ENCODE results near the gene P2RX6. TPM values are rescaled to one million over a fixed set of nuclear protein-coding genes. Genes with fewer than 3 reads are reported as not detected.

Gene P2RX6
- total RNA-seq, 1 experiment from 2014 or later = 2.7 TPM

DNA sequence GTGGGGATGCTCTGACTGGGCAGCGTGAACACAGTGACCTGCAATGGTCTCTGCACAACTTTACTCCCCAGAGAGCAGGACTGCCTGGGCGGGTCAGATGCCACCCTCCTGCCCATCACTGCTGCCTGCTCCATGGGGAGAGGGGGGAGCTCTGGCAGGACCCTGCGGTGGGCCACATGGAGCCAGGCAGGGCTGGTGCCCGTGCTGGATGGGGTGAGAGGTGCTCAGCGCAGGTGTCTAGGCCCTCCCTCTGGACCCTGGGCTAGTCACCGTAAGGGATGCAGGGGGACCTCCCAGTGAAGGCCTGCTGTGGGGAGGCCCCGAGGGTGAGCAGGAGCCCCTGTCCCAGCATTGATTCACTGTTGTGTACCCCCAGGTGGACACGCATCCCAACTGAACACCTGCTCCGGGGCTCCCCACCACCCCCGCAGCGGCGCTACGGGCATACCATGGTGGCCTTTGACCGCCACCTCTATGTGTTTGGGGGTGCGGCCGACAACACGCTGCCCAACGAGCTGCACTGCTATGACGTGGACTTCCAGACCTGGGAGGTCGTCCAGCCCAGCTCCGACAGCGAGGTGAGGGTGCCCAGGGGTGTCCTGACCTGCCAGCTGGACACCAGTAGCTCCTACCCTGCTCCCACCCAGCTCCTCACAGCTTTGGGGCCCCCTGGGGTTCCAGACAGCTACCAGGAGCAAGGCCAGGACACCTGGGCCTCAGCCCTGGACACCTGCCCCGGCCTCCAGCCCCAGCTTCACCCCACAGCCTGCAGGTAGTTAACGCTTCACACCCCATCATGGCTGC lies 23.5 kb upstream of the P2RX6 start:
- no peak for DNase-seq (ENCODE audit: low read depth, low spot score)
- in situ Hi-C loops (cut with HindIII; ENCODE audit: low pct_unique_long_range_greater_than_20kb, low sequenced_read_pairs) = no loop called here

DNA sequence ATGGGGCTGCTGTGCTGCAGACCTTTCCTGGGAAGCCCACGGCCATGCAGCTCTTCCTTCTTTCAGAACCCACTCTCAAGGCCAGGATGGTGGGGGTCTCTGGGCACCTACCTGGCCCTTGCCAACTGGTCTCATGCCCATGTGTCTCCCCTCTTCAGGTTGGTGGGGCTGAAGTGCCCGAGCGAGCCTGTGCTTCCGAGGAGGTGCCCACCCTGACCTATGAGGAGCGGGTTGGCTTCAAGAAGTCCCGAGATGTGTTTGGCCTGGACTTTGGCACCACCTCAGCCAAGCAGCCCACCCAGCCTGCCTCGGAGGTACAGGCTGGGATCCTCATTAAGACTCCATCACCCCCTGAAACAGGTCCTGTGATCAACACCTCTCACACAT lies 22.9 kb upstream of the P2RX6 start:
- in situ Hi-C loops (cut with HindIII; ENCODE audit: low pct_unique_long_range_greater_than_20kb, low sequenced_read_pairs) = no loop called here

DNA sequence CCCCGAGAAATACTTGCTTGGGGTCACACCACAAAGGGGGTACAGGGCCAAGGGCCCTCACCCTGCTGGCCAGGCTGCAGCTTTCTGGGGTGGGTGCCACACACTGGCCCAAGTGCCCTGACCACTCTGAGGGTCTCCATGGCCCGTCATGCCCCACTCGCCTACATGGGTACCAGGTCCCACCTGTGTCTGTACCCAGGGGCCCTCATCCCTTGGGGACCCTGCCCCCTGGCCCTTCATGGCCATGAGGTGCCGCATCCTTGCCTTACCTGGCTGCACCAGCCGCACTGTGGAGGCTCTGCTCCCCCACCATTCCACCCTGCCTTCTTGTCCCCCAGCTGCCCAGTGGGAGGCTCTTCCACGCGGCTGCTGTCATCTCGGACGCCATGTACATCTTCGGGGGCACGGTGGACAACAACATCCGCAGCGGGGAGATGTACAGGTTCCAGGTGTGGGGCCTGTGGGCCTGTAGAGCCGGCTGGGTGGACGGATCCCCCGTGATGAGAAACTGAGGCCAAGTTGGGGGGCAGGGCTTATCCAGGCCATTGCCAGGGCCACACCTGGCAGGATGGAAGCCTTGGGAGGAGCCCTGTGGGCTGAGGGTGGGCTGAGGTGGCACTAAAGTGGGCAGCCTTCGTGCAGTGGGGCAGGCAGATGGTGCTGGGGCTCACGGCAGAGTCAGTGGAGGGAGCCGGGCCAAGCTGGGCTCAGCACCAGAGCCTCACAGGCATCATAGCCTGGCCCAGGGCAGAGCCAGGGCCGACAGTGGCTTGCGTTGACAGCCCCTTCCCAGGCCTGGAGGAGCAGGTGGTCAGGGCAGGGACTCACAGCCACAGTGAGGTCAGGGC lies 22.3 kb upstream of the P2RX6 start:
- in situ Hi-C loops (cut with HindIII; ENCODE audit: low pct_unique_long_range_greater_than_20kb, low sequenced_read_pairs) = no loop called here
- no peak for DNase-seq (ENCODE audit: low read depth, low spot score)

More for the DNA sequence above, 22.9 kb upstream of the P2RX6 start:
- DNase-seq (ENCODE audit: low read depth, low spot score) = no peak

DNA sequence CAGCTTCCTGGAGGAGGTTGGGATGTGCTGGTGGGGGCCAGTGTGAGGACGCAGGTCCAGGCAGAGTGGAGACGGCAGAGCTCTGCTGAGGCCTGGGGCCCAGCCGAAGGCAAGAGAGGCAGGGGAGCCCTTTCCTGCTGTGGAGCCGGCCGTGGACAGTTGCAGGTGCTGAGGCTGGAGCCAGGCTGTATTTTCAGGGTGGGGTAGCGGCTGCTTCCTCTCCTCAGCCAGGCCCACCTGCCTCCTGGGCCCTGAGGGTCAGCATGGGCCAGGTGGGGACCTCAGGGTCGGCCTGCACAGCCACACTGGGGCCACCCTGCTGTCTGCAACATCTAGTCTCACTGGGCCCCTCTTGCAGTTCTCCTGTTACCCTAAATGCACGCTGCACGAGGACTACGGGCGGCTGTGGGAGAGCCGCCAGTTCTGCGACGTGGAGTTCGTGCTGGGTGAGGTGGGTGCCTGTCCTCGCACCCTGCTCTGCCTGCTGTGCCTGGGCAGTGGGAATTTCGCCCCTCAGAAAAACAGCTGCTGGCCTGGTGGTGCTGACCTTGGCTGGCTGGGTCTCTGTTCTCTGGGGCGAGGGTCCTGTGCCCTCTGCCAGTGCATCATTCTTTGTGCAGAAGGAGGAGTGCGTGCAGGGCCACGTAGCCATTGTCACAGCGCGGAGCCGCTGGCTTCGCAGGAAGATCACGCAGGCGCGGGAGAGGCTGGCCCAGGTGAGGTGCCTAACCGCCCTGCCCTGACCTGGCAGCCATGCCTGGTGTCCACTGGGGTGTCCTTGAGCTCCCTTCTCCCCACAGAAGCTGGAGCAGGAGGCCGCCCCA lies 21.4 kb upstream of the P2RX6 start:
- in situ Hi-C loops (cut with HindIII; ENCODE audit: low pct_unique_long_range_greater_than_20kb, low sequenced_read_pairs) = no loop called here
- DNase-seq (ENCODE audit: low read depth, low spot score) = no peak

DNA sequence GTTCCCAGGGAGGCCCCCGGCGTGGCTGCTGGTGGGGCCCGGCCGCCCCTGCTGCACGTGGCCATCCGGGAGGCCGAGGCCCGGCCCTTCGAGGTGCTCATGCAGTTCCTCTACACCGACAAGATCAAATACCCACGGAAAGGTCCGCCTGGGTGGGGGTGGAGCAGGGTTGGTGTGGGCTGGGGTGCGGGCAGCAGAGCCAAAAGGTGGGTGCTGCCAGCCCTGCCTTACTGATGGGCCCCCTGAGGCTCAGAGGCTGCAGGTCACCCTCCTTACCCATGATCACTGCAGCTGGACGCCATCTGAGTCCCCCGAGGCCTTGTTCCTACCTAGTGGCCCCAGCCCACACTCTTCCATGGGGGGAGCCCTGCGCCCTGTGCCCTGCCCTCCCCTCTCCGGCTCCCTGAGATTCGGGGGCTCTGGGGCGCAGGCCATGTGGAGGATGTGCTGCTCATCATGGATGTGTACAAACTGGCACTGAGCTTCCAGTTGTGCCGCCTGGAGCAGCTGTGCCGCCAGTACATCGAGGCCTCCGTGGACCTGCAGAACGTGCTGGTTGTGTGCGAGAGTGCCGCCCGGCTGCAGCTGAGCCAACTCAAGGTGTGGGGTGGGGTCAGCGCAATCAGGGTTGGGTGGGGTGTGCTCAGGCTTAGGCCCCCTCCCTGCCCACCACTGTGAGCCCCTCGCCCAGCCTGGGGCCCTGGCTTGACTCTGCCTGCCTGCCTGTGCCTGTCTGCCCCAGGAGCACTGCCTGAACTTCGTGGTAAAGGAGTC lies 20.6 kb upstream of the P2RX6 start:
- in situ Hi-C loops (cut with HindIII; ENCODE audit: low pct_unique_long_range_greater_than_20kb, low sequenced_read_pairs) = no loop called here
- DNase-seq (ENCODE audit: low read depth, low spot score) = no peak

DNA sequence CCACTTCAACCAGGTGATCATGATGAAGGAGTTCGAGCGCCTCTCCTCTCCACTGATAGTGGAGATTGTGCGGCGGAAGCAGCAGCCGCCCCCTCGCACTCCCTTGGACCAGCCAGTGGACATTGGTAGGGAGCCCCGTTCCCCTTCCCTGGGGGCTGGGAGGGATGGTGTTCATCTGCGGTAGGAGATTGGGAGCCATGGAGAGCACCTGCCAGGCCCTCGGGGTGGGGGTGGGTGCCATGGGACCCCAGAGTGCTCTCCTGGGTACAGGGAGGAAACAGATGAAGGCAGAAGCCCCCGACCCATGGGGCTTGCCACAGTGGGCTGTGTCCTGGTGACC lies 20.1 kb upstream of the P2RX6 start:
- in situ Hi-C loops (cut with HindIII; ENCODE audit: low pct_unique_long_range_greater_than_20kb, low sequenced_read_pairs) = no loop called here
- DNase-seq (ENCODE audit: low read depth, low spot score) = no peak

DNA sequence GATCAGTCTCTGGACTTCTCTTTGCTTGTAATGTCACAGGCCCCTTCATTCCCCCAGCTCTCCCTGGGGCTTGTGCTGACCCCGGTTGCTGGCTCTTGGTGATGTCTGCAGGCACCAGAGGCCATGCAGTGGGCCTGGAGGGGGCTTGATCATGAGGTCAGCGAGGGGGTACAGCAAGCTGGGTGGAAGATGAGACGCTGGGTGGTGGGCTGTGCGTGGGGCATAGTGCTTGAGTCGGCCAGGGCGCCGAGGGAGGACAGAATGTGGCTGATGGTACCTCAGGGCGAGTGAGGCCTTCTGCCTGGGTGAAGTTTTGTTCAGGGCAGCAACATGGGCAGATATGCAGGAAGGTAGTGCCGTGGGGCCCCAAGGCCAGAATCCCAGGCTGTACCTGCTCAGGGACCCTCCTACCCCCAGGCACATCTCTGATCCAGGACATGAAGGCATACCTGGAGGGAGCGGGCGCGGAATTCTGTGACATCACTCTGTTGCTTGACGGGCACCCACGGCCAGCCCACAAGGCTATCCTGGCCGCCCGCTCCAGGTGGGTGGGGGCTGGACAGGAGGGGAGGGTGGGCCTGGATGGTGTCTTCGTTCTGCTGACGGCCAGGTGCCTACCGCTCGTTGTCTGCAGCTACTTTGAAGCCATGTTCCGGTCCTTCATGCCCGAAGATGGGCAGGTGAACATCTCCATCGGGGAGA lies 19.5 kb upstream of the P2RX6 start:
- in situ Hi-C loops (cut with HindIII; ENCODE audit: low pct_unique_long_range_greater_than_20kb, low sequenced_read_pairs) = no loop called here
- DNase-seq (ENCODE audit: low read depth, low spot score) = no peak

DNA sequence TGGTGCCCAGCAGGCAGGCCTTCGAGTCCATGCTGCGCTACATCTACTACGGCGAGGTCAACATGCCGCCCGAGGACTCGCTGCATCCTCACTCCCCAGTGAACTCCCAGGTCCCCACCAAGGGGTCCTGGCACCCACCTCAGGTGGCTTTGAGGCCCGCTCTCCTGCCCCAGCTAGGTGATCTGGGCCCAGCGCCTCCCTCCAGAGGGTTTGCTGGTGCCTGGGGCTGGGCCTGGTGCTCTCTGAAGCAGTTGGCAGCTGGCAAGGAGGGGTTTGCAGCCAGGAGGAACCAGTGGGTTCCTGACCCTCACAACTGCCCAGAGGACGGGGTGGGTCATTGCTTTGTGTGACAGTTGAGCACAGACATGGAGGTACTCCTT lies 18.9 kb upstream of the P2RX6 start:
- DNase-seq (ENCODE audit: low read depth, low spot score) = no peak
- in situ Hi-C loops (cut with HindIII; ENCODE audit: low pct_unique_long_range_greater_than_20kb, low sequenced_read_pairs) = no loop called here

DNA sequence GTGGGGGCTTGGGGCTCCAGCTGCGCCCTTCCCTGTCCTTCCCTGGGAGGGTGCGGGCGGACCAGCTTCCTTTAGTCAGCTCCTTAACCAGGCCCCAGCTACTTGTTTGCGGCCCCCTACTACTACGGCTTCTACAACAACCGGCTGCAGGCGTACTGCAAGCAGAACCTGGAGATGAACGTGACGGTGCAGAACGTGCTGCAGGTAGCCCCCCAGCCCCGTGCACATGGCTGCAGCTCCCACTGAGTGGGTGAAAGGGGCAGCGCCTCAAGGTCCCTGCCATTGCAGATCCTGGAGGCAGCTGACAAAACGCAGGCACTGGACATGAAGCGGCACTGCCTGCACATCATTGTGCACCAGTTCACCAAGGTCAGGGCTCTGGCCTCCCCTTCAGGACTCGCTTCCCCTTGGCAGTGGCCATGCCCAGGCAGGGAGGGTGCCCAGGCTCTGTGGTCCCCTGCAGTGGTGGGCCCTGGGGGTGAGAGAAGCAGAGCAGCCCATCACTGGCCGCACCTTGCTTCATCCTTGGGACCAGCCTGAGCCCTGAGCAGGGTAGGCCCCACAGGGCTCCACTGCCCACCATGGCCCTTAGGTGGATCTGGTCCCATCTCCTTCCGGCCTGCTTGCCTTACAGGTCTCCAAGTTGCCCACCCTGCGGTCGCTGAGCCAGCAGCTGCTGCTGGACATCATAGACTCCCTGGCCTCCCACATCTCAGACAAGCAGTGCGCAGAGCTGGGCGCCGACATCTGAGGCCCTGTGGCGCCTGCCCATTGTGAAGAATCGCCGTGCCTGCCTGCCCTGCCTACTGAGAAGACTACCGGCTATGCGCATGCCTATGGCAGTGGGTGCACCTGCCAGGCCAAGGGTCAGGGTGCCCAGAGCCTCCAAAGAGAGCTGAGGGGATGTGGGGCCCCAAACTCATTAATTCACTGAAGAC lies 18.1 kb upstream of the P2RX6 start:
- DNase-seq (ENCODE audit: low read depth, low spot score) = no peak
- in situ Hi-C loops (cut with HindIII; ENCODE audit: low pct_unique_long_range_greater_than_20kb, low sequenced_read_pairs) = no loop called here

DNA sequence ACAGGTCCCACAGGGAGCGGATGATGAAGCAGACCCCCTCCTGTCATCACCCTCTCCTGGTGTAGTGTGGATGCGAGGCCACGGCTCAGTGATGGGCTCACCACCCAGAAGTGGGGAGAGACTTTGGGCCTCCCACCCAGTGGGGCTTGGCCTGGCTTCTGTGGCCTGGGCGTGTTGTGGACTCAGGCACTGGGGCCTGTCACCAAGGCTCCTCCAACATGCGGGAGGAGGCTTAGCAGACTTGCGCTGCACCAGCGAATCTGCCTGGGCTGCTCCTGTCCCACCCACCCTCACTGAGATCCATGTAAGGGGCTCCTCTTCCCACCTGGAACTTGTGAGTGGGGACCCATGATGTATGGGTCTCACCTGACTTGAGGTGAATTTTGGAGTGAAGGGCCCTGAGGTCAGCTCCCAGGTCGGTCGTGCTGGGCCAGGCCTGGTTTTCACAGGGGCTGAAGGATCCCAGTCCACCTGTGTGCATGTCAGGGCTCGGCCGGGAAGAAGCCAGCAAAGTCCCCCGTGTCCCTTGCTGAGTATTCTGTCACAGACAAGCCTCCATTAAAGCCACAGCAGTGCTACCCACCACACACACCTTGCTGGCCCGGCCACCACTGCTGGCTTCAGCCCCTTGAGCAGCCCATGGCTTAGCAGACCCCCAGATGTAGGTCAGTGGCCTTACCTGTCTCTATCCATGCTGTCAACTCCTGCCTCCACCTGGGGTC lies 17.3 kb upstream of the P2RX6 start:
- in situ Hi-C loops (cut with HindIII; ENCODE audit: low pct_unique_long_range_greater_than_20kb, low sequenced_read_pairs) = no loop called here
- no peak for DNase-seq (ENCODE audit: low read depth, low spot score)

DNA sequence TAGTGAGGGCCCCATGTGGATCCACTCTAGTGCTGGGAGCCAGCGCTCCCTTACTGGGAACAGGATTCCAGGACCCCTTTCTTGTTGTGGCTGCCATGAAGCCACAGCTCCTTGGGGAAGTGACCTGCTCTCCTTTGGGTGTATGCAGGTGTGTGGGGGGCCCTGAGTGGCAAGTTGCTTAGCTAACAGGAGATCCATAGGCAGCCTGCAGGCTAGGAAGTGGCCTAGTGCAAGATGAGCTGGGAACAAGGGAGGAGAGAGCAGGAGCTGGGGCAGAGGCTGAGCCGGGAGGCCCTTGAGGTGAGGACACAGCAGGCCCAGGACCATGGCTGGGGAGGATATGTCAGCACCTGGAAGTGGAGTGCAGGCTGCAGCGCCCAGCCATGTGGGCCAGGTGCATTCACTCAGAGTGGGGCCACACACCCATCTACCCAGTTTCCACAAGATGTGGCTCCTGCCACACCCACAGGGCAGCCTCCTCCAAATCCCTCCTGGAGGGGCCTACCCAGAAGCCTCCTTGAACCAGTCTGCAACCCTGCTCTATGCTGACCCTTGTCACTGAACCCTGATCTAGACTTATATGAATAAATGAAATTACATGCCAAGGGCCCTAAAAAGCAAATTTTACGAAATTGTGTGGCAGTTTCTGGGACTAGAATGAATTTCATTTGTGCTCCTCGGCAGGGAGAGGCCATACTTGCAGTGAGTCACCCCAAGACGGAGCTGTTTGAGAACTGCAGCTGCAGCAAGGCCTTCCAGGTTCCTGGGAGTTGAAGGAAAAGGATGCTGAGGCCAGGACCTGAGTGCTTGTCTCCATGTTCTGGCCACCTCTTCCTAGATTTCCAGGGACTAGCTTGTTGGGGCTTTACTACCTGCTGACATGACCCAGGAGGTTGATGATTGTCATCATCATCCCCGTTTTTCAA lies 16.3 kb upstream of the P2RX6 start:
- no peak for DNase-seq (ENCODE audit: low read depth, low spot score)

DNA sequence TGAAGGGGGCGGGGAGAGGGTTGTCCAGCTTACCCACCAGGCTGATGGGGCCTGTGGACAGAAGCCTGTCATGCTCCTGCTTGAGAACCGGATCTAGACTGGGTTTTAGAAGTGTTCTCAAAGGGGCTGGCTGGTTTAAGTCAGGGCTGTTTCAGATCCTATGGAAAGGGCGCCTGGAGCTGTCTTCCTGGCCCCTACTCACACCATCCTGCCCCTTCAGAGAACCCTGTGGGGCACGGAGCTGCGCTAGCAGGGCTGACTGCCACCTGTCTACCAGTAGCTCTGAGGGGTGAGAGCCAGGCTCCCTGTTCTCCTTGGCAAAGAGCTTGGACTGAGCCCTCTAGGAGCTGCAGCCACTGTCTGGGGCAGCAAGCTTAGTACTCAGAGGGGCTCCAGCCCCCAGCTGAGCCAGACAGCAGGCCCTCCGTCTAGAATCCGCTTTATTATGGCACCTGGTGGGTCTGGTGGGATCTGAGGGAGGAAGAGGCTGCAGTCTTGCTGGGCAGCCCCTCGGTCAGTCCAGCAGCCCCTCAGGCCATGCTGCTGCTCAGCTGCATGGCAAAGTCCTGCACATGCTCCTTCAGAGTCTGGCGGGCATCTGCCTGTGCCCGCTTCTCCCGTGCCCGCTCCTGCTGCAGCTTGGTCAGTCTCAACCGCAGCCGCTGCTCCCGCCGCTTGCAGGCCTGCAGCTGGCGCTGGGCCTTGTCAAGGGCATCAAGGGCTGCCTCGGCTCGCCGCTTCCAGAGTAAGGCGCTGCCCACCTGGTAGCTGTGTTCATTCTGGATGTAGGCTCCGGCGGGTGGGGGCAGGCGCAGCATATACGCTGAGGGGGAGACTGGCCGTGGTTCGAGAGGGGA lies 15.4 kb upstream of the P2RX6 start:
- in situ Hi-C loops (cut with HindIII; ENCODE audit: low pct_unique_long_range_greater_than_20kb, low sequenced_read_pairs) = no loop called here
- DNase-seq (ENCODE audit: low read depth, low spot score) = no peak

More for the DNA sequence above, 16.3 kb upstream of the P2RX6 start:
- in situ Hi-C loops (cut with HindIII; ENCODE audit: low pct_unique_long_range_greater_than_20kb, low sequenced_read_pairs) = no loop called here

DNA sequence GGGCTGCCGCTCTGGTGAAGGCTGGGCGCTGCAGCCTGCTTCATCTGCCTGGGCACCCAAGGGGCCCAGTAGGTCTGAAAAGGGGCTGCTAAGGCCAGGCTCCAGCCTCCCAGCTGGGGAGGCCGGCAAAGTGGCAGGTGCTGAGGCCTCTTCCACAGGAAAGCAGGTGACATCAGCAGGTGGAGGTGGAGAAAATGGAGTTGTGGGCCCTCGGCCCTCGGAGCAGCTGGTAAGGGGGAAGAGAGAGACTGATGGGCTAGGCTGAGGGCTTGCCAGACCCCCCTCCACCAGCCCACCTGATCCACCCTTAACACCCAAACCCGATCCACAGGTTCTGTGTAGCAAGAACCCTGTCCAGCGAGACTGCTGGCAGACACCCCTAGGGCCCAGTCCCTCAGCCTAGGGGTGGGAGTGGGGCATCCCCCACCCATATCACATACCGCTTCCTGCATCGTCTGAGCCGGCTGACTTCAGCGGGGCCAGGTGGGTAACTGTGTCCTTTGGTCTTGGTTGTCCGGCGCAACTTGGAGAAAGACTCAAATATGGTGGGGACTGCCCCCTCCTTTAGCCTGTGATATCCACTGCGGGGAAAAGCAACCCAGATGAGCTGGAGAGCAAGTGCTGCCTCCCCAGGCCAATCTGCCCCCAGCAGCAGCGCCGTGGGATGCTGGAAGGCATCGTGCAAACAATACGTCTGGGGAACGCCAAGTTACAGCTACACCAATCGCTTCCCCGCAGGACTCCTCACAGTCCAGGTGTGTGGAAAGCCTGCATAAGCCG lies 14.6 kb upstream of the P2RX6 start:
- in situ Hi-C loops (cut with HindIII; ENCODE audit: low pct_unique_long_range_greater_than_20kb, low sequenced_read_pairs) = no loop called here
- DNase-seq (ENCODE audit: low read depth, low spot score) = no peak
